ENCODE measurements around the gene GPX5. TPM values are rescaled to one million over a fixed set of nuclear protein-coding genes. Genes with fewer than 3 reads are reported as not detected.

Gene GPX5
- total RNA-seq, 1 donor from 2014 or later: not detected

DNA sequence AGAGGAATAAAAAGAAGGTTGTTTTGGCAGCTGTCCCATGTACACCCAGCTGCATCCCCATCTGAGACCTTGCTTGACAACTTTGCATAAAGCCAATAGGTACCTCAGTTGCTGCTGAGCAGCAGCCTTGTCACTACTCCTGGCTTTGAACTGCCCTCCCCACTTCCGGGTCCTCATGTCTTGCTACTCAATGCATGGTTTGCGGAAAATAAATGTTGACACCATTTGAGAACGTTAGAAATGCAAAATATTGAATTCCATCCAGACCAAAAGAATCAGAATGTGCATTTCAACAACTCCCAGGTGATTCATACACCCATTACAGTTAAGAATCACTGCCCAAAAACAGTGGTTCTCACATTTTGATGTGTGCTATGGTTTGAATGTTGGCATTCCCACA lies 32.9 kb downstream of the GPX5 start:
- DNase-seq: no peak

DNA sequence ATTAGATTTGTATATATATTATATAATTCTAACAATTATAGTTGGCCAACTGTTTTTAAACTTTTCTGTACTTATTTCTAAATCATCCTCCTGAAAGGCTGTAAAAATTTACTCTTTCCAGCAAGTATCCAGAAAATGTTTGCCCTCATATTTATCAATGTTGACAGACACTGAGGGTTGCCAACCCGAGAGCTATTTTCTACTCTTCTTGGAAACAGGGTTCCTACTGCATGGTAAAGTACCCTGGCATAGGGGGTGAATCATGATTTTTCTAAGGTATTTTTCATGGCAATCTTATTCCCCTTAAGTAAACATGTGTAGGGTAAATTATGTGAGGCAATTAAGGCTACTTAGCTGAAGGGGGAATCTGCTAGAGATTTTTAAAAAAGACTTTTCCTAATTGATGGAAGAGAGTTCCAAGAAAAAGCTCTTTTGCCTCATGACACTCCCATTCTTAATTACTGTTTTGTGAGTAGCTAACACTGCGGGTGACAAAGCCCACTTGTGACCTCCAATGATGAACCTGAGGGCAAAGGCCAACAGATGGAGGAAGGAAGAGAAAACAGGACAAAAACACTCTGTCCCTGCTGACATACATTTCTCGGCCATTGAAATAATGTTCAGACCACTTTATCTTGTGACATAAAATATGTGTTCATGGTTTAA lies 37.9 kb downstream of the GPX5 start:
- no peak for DNase-seq

DNA sequence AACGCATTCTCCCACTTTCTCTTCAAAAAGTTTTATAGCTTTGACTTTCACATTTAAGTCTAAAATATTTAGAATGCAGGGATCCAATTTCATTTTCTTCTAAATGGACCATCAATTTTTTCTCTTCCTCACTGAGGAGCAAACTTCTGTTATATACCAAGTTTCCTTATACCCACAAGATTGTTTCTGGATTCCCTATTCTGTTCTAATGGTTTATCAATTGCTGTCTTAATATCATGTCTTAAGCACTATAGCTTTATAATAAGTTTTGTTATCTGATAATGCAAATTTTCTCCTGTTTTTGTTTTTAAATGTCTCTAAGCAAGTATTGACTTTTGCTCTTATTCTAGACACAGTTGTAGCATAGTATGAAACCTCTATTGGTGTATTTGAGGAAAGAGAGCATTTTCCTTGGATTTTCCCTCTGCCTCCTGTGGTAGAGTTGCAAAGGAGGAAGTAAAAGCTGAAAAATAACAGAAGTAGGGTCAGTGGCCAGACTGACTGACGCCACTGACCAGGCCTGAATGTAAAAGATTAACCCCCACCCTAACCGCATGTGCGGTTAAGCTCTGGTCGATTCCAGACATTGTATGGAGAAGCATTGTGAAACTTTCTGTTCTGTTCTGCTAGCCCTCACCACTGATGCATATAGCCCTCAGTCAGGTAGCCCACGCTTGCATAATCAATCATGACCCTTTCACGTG lies 40.3 kb downstream of the GPX5 start:
- DNase-seq: no peak

DNA sequence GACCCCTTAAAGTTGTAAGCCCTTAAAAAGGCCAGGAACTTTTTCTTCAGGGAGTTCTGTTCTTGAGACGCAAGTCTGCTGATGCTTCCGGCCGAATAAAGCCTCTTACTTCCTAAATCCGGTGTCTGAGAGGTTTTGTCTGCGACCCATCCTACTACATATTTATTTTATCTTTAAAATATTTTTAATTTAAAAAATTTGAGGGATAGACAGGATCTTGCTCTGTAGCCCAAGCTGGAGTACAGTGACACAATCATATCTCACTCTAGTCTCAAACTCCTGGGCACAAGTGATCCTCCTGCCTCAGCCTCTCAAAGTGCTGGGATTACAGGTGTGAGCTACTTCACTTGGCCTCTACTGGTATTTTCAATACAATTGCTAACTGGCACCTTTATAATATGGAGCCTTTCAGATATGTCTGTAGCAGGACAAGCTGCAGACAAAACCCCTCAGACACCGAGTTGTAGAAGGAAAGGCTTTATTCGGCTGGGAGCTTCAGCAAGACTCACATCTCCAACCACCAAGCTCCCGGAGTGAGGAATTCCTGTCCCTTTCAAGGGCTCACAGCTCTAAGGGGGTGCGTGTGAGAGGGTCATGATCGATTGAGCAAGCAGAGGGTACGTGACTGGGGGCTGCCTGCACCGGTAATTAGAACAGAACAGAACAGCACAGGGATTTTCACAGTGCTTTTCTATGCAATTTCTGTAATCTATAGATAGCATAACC lies 41.0 kb downstream of the GPX5 start:
- DNase-seq: no peak

DNA sequence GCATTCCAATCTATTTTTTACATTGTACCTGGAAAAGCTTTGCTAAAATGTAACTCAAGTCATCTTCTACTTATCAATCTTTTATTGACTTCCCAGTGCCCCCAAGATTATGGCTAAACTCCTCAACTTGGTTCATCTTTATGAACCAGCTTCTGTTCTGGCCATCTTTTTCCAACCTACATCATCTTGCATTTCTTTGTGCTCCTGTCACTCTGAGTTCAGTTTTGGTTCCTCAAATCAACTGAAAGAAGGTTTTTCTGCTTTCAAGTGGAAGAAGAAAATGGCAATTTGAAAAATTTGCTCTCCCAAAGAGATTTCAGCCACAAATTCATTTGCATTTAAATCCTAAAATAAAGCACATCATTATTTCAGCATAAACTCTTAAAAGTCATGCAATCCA lies 41.8 kb downstream of the GPX5 start:
- DNase-seq: no peak

DNA sequence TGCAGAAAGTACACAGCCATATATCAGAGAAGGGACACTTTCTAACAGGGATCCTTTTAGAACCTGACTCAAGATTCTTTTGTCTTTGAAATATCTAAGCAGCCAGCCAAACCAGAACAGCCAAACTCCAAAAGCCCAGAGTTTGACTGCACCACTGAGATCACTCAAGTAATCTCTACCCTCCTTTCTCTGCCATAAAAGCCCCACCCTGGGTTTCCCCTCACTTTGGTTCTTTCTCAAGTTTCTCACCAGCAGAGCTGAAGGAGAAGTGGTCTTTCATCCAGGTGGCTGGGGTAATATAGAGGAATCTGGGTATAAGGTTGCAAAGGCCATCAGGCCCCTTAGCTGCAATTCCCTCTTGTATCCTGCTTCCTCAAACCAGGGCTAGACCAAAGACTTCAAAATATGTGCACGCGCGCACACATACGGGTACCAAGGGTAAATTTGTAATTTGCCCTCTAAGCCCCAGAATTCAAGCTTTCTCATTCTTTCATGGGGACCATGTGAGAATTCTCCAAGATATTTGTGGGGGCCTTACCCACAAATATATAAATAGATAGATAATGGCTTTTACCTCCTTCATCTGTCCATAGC lies 42.9 kb downstream of the GPX5 start:
- no peak for DNase-seq

DNA sequence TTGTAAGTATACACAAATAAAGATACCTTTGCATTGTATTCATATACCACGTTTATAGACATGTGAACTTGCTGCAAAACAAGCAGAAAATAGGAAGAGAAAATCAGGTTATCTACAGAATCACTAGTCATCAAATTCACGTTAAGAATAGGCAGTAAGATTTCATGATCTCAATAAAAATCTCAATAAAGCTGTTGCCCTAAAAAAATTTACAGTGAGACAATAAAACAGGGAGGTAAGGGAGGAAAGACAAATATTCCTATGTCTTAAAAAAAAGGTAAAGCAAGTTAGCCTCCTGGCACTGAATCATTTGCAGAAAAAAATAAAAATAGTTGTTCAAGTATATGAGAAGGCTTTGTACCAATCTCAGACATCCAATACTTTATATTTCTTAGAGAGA lies 44.1 kb downstream of the GPX5 start:
- no peak for DNase-seq

DNA sequence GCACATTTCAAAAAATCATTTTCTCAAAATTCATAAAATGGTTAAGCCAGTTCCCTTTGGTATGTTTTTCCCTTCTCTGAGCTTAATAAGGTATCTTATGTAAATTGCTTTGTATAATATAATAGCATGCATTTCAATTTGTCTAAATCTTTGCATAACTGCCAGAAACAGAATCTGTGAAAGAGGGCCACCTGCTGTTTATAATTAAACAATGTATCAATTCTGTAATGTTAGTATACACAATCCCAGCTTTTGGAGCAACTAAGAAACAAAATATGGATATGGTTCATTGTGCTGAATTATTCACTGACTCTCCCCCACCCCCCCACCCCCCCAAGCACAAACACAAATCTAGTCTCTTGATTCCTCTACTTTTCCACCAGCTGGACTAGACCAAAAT lies 54.8 kb downstream of the GPX5 start:
- DNase-seq: peak; percentile 28

DNA sequence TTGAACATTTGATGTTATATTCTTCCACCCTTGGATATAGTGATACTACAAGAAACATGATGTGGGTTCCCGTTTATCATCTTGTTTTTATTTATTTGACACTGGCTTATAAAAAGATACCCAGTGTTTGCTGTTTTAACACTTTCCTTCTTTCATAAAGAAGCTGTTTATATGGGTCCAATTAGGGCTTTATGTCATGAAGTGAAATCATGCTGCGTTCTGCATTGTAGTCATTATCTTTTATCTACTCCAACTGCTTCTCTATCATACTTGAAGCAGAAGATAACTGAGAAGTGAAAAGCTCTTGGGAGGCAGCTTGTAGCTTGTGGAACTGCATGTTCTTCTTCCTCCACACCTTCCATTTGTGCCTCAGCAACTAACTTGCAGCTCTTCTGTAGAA lies 57.8 kb downstream of the GPX5 start:
- DNase-seq: no peak

Other genes starting within 250 kb of the GPX5 start
- 8.9 and 10.2 TPM in 2 replicates for gene PGBD1, start 244.3 kb upstream of the GPX5 start, total RNA-seq
- 25.7 and 40.6 TPM in 2 replicates for gene ZSCAN31, start 189.7 kb upstream of the GPX5 start, total RNA-seq
- gene ZKSCAN3, start 175.9 kb upstream of the GPX5 start, total RNA-seq: 6.3 and 9.7 TPM in 2 replicates
- 5.1 and 5.6 TPM in 2 replicates for gene ZSCAN12, start 126.1 kb upstream of the GPX5 start, total RNA-seq
- gene ZSCAN23, start 82.4 kb upstream of the GPX5 start, total RNA-seq: 0.51 and 0.74 TPM in 2 replicates
- gene GPX6, start 10.1 kb upstream of the GPX5 start, total RNA-seq: not detected in 2 replicates

Measured in dermis blood vessel endothelial cell (primary cell).